Sciatic nerve (tissue), 2 donors: ENCODE data around the gene IL21R. TPM values are rescaled to one million over a fixed set of nuclear protein-coding genes. Genes with fewer than 3 reads are reported as not detected.
"Not testable (repeated sequence)": the region's sequence is repeated elsewhere in the genome, so short reads cannot be mapped to it uniquely, and the experiment has no call there.

Experiments
- ATAC-seq: fragments of 200-7000 bp; cut with Tn5 transposase; one replicate; pipeline ENCODE4 v1.9.1; 2020; ENCODE audit warnings: mild to moderate bottlenecking, moderate library complexity
- DNase-seq: peaks from one replicate; pipeline ENCODE4 v3.0.0-alpha.2; 2020; ENCODE audit warnings: low spot score
- intact Hi-C: fragments of 100-400 bp; cut with DNase I; formaldehyde crosslinking; loops from one replicate; pipeline ENCODE4 v1.14.2; 2022
- total RNA-seq: library from RNA; stranded (reverse); fragmentation: NEBNext Ultra II Directional; extraction: Animal tissue kit (Norgen Biotek cat#: 25700); gene quantifications from one replicate; pipeline ENCODE4 v1.2.1, GENCODE V29; 2021
- donor health status: DM: no; HTN: no; CAD: no.
- donor health status: DM: no; HTN: no; CAD: no.

IL21R gene
- total RNA-seq, 1 donor from 2014 or later = 1.7 TPM

DNA sequence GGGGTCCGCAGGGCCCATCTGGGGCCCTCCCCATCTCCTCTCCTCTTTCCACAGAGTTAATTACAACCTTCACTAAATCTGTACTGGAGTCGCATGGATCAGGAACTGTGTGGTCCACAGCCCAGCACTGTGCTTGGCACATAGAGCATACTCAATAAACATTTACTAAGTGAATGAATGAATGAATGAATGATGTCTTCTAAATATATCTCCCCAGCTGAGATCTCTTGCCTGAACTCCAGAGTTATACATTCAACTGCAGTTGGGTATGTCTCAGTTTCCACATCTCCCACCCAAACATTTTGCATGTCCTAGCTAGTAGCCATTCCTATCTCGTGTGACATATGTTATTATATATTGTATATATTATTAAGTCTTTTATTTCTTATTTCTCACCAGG is 28.7 kb upstream of the IL21R start:
- DNase-seq = no peak

DNA sequence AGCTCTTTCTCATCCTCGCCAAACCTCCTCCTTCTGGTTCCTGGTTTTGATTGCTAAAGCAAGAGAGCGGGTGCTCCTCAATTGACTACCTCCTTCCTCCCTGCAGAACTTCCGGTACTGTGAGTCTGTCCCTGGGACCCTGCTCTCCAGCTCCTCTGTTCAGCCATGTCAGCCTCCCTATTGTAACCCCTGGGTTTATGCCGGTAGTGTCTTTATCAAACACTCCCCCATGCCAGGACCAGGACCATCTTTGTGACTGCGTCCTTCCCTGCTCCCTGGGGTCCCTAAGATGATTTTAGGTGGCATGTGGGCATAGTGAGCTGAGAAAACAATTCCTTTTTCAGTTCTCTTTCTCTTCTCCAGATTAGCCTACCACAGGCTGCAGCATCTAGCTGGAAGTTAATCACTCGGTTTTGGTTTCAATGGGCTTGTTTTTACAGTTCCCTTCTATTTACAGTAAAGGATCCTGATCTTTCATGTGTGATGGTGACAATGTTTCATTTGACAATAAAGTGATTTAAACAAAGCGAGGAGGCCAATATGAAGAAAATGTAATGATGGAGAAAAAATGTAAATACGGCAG is 27.7 kb upstream of the IL21R start:
- ATAC-seq (peak; percentile 29), DNase-seq (no peak)
- intact Hi-C loops = no loop called here

More for the DNA sequence above, 28.7 kb upstream of the IL21R start:
- intact Hi-C loops = no loop called here
- no peak for ATAC-seq

DNA sequence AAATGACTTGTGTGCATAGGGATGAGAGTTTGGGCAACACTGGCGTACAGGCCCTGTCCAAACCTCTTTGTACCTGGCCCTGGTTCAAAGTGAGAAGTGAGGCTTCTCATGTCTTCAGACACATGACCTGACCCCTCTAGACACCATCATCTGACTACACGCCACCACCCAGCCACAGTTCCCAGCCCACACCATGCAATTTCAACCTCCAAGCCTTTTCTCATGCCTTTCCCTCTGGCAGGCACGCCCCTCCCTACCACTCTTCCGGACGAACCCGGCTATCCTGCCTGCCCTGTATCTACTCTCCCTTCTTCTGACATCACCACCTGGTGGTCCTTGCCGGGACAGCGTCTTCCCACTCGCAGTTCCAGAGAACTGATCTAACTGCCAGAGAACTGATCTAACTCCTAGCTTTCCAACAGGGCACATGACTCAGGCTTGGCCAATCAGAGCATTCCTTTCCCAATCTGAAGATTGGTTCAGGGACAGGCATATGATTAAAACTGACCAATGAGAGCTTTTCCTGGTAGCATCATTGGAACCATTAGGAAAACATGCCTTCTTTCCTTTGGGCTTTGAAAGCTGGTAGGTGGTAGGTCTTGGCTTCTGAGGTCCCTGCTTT is 27.1 kb upstream of the IL21R start:
- intact Hi-C loops = no loop called here
- ATAC-seq (peak; percentile 91), DNase-seq (peak; percentile 77)

DNA sequence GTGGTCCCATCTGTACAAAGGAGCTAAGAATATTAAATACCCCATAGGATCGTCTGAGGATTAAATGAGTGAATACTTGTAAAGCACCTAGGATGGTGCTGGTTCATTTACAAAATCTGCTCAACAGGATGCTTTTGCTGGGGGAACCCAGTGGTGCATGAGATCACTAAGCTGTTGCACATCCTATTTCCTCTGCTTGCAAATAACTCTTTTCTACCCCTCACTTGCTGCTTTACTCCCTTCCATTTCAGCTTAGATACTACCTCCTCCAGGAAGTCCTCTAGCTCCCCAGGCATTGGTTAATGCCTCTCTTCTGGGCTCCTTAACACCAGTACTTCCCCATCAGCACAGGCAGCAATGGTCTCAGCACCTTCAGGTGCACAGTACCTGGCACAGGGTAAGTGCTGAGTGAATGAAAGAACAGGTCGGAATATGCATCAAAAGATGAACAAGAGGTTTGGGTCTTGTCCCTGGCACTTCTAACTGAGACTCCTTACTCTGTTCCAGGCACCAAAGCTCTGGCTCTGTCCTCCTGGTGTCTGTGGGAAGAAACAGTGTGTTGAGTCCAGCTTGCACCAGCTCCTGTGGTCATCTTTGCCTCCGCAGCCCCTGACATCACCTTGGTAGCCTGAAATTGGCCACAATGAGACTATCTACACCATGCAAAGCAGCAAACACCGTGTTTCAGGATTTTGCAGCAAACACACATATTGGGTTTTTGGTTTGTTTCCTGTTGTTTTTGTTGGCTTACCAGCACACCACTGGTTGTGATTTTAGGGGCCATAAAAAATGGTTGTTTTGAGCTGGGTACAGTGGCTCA is 24.1 kb upstream of the IL21R start:
- no peak for ATAC-seq
- intact Hi-C loops = no loop called here
- no peak for DNase-seq

DNA sequence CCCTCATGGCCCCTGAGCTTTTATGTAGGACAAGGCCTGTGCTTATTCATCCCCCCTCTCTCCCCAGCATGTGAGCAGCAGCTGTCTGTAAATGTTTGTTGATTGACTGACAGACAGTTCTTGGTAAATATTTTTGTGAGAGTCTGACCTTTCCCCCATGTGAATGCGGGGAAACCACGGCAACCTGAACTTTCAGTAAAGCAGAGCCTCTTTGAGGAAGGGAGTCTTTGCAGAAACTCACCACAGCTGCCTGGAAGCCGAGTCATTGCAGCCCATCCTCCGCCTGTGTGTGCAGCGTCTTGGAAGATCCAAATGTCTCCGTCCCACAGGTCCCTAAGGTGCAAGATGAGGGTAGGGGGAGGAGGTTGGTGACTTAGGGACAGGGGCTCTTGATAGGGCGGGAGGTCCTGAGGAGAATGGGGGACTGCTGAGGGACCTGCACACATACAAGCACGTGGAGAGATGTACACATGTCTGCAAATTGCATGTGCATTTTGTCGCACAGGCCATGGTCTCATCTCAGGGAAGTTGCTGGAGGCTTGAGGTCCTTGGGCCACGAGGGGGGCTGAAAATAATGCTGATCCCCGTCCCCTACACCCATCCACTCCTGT is 23.0 kb upstream of the IL21R start:
- intact Hi-C loops = no loop called here
- ATAC-seq (no peak), DNase-seq (no peak)

DNA sequence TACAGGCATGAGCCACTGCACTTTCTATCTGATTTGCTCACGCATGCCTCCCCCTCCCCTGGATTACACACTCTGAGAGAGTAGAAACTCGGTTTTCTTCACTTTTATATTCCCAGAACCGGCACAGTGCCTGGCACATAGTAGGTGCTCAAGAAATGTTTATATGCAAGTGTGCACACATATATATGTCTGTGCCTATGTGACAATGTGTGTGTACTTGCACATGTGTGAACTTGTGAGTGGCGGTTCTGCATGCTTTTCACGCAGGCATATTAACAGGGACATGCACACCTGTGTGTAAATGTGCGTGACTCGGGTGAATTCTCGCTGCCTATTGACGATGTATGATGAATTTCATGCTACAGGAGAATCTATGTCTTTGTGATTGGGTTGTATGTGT is 22.1 kb upstream of the IL21R start:
- ATAC-seq (no peak), DNase-seq (no peak)
- intact Hi-C loops = no loop called here

DNA sequence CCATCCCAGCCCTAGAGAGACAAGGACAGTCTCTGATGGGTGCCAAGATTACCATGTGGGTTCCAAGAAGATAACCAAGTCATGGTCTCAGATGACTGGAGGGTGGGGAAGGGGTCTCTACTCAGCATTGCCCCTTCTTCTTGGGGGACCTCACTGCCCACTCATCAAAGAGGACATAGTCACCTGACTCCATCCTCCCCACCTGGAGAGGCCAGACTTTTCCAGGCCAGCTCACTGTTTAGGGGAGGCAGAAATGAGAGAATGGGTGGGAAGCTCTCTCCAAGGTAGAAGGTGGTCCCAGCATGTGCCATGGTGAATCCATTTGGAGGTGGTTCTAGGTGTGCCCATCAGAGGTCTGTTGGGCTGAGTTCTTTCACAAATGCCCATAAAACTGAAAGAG is 20.7 kb upstream of the IL21R start:
- DNase-seq (no peak), ATAC-seq (no peak)
- intact Hi-C loops = no loop called here

DNA sequence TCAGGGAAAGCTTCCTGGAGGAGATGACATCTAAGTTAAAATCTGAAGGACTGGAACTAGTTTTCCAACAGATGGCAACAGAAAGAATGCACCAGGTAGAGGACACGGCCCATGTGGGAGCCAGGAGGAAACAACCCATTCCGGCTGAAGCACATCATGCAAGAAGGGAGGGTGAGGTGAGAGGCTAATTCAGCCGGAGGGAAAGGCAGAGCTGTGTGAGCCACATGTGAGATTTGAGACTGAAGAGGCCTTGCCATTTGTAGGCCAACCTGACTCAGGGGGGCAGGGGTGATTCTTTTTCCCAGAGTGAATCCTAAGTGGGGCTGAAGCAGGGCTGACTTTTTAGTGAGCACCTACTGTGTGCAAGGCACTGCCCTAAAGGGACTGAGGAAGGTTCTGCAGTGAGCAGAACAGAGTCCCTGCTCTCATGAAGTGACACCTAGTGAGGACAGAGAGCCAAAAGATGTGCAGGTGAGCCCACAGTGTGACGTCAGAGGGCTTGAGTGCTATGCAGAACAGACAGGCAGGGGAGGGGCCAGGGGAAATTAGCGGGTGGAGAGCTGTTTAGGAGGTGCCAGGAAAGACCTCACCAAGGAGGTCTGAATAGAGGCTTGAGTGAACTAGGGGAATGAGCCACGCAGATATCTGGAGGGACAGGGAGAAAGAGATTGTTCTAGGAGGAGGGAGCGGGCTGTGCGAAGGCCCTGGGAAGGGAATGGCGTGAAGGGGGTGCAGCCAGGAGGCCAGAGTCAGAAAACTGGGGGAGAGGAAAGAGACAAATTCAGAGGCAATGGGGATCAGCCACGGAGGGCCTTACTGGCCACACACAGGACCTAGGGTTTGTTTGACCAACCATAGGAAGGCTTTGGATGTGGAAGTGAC is 19.8 kb upstream of the IL21R start:
- ATAC-seq = no peak

DNA sequence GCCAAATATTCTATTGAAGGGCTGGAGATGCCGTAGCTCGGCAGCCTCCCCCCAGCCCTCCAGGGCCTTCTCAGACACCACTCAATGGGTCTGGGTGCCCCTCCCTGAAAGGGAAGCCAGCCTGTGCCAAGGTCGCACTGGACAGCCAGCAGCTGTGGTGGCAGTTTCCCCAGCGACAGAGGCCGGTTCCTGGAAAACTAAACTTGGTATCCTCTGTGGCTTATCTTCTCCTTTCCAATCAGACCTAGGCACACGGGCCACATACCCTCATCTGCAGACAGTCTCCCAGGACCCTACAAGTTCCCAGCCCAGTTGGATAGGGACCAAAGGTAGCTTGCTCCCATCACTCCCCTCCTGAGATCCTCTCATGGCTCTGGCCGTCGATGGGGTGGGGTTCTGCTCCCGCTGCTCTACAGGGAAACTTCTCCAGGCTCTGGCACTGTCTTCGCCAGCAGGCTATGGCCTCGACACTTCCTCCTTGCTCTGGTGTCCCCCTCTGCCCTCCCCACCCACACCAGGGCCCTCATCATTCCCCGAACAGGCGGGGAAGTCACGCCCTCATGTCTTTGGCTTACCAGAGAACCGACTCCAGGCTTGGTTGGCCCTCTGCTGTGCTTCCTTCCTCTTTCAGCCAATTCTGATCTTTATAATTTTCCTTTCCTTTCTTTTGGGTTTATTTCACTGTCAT is 18.3 kb upstream of the IL21R start:
- peak; percentile 75 for ATAC-seq
- intact Hi-C loops = no loop called here
- no peak for DNase-seq

More for the DNA sequence above, 19.8 kb upstream of the IL21R start:
- no peak for DNase-seq
- intact Hi-C loops = no loop called here

DNA sequence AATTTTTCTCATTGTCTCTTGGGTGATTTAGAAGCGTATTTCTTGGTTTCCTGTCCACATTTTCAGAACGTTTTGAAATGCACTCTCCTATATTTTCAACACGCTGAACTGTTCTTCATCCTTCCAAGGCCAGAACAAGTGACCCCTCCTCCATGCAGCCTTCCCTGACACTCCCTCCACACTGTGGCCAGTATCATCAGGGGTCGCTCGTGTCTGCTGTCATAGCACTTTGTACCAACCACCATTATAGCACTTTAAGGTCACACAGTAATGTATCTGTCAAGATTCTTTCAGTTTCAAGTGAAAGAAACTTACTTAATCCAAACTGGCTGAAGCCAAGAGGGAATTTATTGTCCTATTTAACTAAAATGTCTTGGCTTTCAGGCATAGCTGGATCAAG is 17.5 kb upstream of the IL21R start:
- ATAC-seq = no peak
- no peak for DNase-seq
- intact Hi-C loops = no loop called here

DNA sequence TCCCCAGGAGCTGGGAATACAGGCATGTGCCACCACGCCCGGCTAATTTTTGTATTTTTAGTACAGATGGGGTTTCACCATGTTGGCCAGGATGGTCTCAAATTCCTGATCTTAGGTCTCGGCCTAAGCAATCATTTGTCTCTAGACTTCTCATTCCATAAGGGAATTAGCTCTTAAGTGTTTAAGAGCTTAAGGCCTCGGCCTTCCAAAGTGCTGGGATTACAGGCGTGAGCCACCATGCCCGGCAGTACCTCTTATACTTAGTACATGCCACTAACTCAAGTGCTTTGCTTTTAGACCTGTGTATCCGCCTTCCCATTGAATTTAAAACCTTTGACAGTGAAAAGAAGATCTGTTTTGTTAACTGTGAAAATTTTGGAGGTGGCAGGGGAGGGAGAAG is 16.6 kb upstream of the IL21R start:
- DNase-seq (no peak), ATAC-seq (no peak)
- intact Hi-C loops = no loop called here

DNA sequence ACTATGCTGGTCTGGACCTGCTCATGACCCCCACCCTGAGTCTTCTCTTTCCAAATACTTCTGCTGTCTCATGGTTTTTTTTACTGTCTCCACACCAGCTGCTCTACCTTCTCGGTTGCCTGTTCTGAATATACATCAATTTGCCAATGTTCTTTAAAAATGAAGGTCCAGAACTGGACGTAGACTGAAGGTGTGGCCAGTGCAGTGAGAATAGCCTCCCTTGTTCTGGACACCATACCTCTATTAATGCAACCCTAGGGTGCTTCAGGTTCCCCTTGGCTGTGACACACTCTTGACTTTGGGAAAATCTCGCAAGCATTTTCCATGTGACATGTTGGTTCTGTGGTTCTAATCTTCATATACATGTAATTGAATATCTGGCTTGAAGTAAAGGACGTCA is 15.3 kb upstream of the IL21R start:
- intact Hi-C loops = no loop called here
- no peak for DNase-seq
- ATAC-seq = no peak

DNA sequence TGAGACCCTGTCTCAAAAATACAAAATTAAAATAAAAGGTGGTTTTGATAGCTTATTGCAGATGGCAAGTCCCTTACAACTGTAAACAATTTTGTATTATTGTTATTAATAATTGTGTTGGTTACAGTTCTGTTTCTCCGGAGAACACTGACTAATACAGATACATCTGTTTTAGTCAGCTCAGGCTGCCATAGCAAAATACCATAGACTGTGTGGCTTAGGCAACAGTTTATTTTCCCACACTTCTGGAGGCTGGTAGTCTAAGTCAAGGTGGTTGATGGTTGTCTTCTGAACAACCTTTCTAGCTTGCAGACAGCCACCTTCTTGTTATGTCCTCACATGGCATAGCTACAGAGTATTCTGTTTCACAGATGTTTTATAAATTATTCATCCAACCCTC is 14.2 kb upstream of the IL21R start:
- no peak for ATAC-seq
- intact Hi-C loops = no loop called here

DNA sequence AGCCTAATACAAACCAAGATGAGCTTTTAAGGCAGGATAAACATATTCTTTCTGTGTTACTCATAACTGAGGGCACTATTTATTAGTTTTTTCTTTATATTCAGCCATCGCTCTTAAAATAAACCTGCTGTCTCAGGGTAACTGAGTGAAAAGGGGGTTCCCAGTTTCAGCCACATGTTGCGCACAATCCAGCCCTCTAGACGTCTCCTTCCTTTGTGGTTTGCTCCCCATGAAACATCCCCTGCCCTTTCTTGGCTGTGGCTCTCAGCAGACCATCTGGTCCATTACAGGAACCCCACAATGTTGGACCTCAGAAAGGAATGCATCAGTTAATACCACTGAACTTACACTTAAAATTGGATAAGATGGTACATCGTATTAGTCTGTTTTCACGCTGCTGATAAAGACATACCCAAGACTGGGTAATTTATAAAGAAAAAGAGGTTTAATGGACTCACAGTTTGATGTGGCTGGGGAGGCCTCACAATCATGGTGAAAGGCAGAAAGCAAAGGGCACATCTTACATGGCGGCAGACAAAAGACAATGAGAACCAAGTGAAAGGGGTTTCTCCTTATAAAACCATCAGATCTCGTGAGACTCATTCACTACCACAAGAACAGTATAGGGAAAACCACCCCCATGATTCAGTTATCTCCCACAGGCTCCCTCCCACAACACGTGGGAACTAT is 12.6 kb upstream of the IL21R start:
- ATAC-seq = peak; percentile 58
- no peak for DNase-seq
- intact Hi-C loops = no loop called here

More for the DNA sequence above, 14.2 kb upstream of the IL21R start:
- DNase-seq = no peak

DNA sequence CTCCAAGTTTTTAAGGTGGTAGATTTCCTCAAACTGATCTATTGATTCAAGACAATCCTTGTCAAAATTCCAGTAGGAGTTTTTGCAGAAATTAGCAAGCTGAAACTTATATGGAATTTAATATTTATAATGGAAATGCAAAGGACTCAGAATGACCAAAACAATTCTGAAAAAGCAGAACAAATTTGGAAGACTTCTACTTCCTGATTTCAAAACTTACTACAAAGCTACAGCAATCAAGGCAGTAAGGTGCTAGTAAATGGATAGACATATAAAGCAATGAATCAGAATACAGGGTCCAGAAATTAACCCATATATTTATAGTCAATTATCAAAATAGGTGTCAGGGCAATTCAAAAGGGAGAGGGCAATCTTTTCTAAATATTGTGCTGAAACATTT is 11.8 kb upstream of the IL21R start:
- ATAC-seq (no peak), DNase-seq (no peak)
- intact Hi-C loops = no loop called here

DNA sequence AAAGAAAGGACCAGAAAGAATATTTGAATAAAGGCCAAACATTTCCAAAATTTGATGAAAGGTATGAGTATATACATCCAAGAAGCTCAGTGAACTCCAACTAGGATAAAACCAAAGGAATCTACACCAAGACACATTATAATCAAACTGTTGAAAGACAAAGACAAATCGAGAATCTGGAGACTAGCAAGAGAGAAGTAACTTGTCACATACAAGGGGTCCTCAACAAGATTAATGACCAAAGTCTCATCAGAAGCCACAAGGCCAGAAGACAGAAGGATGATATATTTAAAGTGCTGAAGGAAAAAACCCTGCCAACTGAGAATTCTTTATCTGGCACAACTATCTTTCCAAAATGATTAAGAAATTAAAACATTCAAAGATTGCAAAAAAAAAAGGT is 9.3 kb upstream of the IL21R start:
- intact Hi-C loops = no loop called here
- DNase-seq = no peak
- ATAC-seq = no peak

DNA sequence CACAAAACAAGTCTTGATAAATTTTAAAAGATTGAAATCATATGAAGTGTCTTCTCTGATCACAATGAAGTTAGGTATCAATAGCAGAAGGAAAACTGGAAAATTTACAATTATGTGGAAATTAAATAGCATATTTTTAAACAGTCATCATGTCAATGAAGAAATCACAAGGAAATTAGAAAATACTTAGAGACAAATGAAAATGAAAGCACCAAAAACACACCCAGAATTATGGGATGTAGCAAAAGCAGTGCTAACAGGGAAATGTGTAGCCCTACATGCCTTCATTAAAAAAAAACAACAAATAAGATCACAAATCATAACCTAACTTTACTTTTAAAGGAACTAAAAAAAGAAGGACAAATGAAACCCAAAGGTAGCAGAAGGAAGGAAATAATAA is 7.5 kb upstream of the IL21R start:
- ATAC-seq (no peak), DNase-seq (no peak)
- intact Hi-C loops = no loop called here

DNA sequence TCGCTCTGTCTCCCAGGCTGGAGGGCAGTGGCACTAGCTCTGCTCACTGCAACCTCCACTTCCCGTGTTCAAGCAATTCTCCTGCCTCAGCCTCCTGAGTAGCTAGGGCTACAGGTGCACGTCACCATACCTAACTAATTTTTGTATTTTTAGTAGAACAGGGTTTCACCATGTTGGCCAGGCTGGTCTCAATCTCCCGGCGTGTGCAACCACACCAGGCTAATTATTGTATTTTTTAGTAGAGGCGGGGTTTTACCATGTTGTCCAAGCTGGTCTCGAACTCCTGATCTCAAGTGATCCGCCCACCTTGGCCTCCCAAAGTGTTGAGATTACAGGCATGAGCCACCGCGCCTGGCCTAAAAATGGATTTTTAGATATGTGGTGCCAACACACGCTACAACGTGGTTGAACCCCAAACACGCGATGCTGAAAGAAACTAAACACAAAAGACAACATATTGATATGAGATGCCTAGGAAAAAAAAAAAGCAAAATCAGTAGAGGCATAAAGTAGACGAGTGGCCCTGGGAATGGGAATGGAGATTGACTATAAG is 3.6 kb upstream of the IL21R start:
- ATAC-seq, intact Hi-C loops, DNase-seq: not testable (repeated sequence)
